GM23338 (cell line): ENCODE data around the gene CAPN15. TPM values are rescaled to one million over a fixed set of nuclear protein-coding genes. Genes with fewer than 3 reads are reported as not detected.

Experiments
- ATAC-seq: fragments of 200-7000 bp; cut with Tn5 transposase; 3 replicates; pipeline ENCODE4 v1.9.1; 2020
- DNase-seq: peaks from one replicate; pipeline ENCODE4 v3.0.0-alpha.2; 2015; ENCODE audit warnings: low spot score
- H2AFZ ChIP-seq: fragments of 200-600 bp; sonication (generic); 2 replicates; pipeline ENCODE4 v1.8.0; 2016; ENCODE audit warnings: antibody characterized with exemption, mild to moderate bottlenecking, moderate library complexity
- H3F3A ChIP-seq: fragments of 200-600 bp; sonication (generic); replicated peaks from 2 replicates; pipeline ENCODE4 v1.8.0; 2017; ENCODE audit warnings: antibody characterized with exemption, mixed run types, low read depth
- H3K27ac ChIP-seq: fragments of 200-600 bp; sonication (generic); 2 replicates; pipeline ENCODE4 v1.6.1; 2016; ENCODE audit warnings: low read depth
- H3K27me3 ChIP-seq: fragments of 200-600 bp; sonication (generic); 2 replicates; pipeline ENCODE4 v1.8.0; 2016; ENCODE audit warnings: mild to moderate bottlenecking, mixed run types, moderate library complexity; ENCODE audit not compliant: insufficient read depth
- H3K36me3 ChIP-seq: fragments of 200-600 bp; sonication (generic); 2 replicates; pipeline ENCODE4 v1.8.0; 2016; ENCODE audit warnings: mild to moderate bottlenecking; ENCODE audit not compliant: insufficient read depth
- H3K4me1 ChIP-seq: fragments of 200-600 bp; sonication (generic); 2 replicates; pipeline ENCODE4 v1.8.0; 2016; ENCODE audit warnings: mild to moderate bottlenecking, moderate library complexity; ENCODE audit not compliant: insufficient read depth
- H3K4me2 ChIP-seq: fragments of 200-600 bp; sonication (generic); 2 replicates; pipeline ENCODE4 v1.7.1; 2017; ENCODE audit warnings: mixed run types
- H3K4me3 ChIP-seq: fragments of 200-600 bp; sonication (generic); 2 replicates; pipeline ENCODE4 v1.6.1; 2016; ENCODE audit warnings: mixed run types
- H3K79me2 ChIP-seq: fragments of 200-600 bp; sonication (generic); replicated peaks from 2 replicates; pipeline ENCODE4 v1.8.0; 2017; ENCODE audit warnings: mild to moderate bottlenecking; ENCODE audit not compliant: insufficient read depth
- H3K9me2 ChIP-seq: fragments of 200-600 bp; sonication (generic); 2 replicates; pipeline ENCODE4 v1.8.0; 2017; ENCODE audit not compliant: insufficient read depth
- H4K20me1 ChIP-seq: fragments of 200-600 bp; sonication (generic); replicated peaks from 2 replicates; pipeline ENCODE4 v1.8.0; 2017; ENCODE audit warnings: mild to moderate bottlenecking; ENCODE audit not compliant: insufficient read depth
- H3K27ac Mint-ChIP-seq: 2 replicates; pipeline ENCODE4 v1.8.0; 2020; ENCODE audit warnings: inconsistent platforms, mild to moderate bottlenecking, moderate library complexity, mixed read lengths
- H3K27me3 Mint-ChIP-seq: 3 replicates; pipeline ENCODE4 v1.8.0; 2022; ENCODE audit warnings: low read depth, mild to moderate bottlenecking, moderate library complexity, mixed read lengths, inconsistent platforms; ENCODE audit not compliant: insufficient read depth, poor library complexity
- H3K36me3 Mint-ChIP-seq: 3 replicates; pipeline ENCODE4 v1.8.0; 2021; ENCODE audit warnings: low read depth, mild to moderate bottlenecking, inconsistent platforms, moderate library complexity, mixed read lengths
- H3K4me1 Mint-ChIP-seq: 3 replicates; pipeline ENCODE4 v1.8.0; 2020; ENCODE audit warnings: mild to moderate bottlenecking, inconsistent platforms, mixed read lengths
- H3K4me3 Mint-ChIP-seq: 3 replicates; pipeline ENCODE4 v1.8.0; 2021; ENCODE audit warnings: moderate library complexity, mild to moderate bottlenecking, inconsistent platforms, mixed read lengths
- H3K9me3 Mint-ChIP-seq: 3 replicates; pipeline ENCODE4 v1.8.0; 2020; ENCODE audit warnings: moderate library complexity, mild to moderate bottlenecking, inconsistent platforms, mixed read lengths
- CREB1 ChIP-seq: fragments of 250-450 bp; sonication (Bioruptor Pico); IDR thresholded peaks from 2 replicates; pipeline ENCODE4 v1.5.0; 2020; ENCODE audit warnings: low read depth, mild to moderate bottlenecking, moderate library complexity
- CTCF ChIP-seq, 2 experiments: fragments of 200-600 bp in 1 of 2; sonication (generic) in 1 of 2; conservative IDR thresholded peaks; 2 replicates each; pipeline versions ENCODE4 v1.5.1 to v1.6.1; 2016 to 2017; ENCODE audit warnings: antibody characterized with exemption in 2 of 2, low read depth in 2 of 2, mild to moderate bottlenecking in 2 of 2, moderate library complexity in 1 of 2
- ETS1 ChIP-seq: IDR thresholded peaks from 2 replicates; pipeline ENCODE4 v1.6.1; 2016; ENCODE audit warnings: antibody characterized with exemption
- EZH2 ChIP-seq: fragments of 200-600 bp; sonication (generic); IDR thresholded peaks from one replicate; pipeline ENCODE4 v1.8.0; 2017; ENCODE audit warnings: antibody characterized with exemption, mild to moderate bottlenecking, low read depth; ENCODE audit not compliant: unreplicated experiment
- EZH2phosphoT487 ChIP-seq: fragments of 200-600 bp; sonication (generic); IDR thresholded peaks from one replicate; pipeline ENCODE4 v1.8.1; 2018; ENCODE audit warnings: antibody characterized with exemption; ENCODE audit not compliant: unreplicated experiment
- JUNB ChIP-seq: IDR thresholded peaks from one replicate; pipeline ENCODE4 v1.6.1; 2016; ENCODE audit warnings: antibody characterized with exemption; ENCODE audit not compliant: unreplicated experiment
- NANOG ChIP-seq: IDR thresholded peaks from 2 replicates; pipeline ENCODE4 v1.6.1; 2016; ENCODE audit warnings: antibody characterized with exemption, borderline replicate concordance
- POLR2AphosphoS5 ChIP-seq: IDR thresholded peaks from 2 replicates; pipeline ENCODE4 v1.6.1; 2016; ENCODE audit warnings: antibody characterized with exemption, low read depth
- REST ChIP-seq: IDR thresholded peaks from one replicate; pipeline ENCODE4 v1.6.1; 2018; ENCODE audit warnings: antibody characterized with exemption; ENCODE audit not compliant: unreplicated experiment
- STAT1 ChIP-seq: IDR thresholded peaks from one replicate; pipeline ENCODE4 v1.6.1; 2016; ENCODE audit warnings: antibody characterized with exemption; ENCODE audit not compliant: unreplicated experiment
- ZNF114 ChIP-seq: fragments of 250-450 bp; sonication (Bioruptor Pico); IDR thresholded peaks from 2 replicates; pipeline ENCODE4 v1.5.0; 2020; ENCODE audit warnings: mild to moderate bottlenecking, moderate library complexity
- ZNF462 ChIP-seq: fragments of 250-450 bp; sonication (Bioruptor Pico); IDR thresholded peaks from 2 replicates; pipeline ENCODE4 v1.5.0; 2020; ENCODE audit warnings: mild to moderate bottlenecking, moderate library complexity
- polyA plus RNA-seq: library from polyadenylated mRNA; unstranded; fragments of >200 nt; fragmentation: Nextera tagmentation; extraction: Ambion mirVana; gene quantifications from 2 replicates; pipeline ENCODE4 v1.2.1, GENCODE V29; 2016
- total RNA-seq: library from RNA; depleted of rRNA; stranded (reverse); fragments of >200 nt; shearing (Covaris generic); gene quantifications from 2 replicates; pipeline ENCODE4 v1.2.3, GENCODE V29; 2014

The CAPN15 gene
- total and polyA plus RNA-seq, 2 experiments from 2014 or later: 27.3 to 164 TPM

DNA sequence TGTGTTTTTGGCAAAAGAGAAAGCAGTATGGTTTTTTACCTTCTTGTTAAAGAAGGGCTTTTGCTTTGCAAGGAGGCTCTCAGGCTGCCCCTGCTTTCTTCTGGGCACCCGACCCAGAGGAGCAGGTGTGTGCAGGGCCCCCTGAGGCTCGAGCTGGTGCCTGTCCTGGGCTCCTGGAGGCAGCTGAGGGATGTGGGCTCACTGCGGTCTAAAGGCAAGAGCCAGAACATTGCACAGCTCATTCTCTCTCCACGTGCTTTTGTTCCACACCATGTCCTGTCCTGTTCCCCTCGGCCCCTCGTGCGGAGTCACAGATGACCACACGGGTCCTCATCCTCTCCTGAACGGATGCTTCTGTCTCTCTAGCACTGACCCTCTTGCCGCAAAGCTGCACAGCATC lies 36.7 kb upstream of the CAPN15 start:
- TF ChIP-seq EZH2 (no peak), ZNF462 (no peak), ETS1 (no peak), CREB1 (no peak), ZNF114 (CRISPR knock-in tag) (no peak), REST (no peak), JUNB (no peak), STAT1 (no peak), POLR2AphosphoS5 (no peak), EZH2phosphoT487 (no peak), NANOG (no peak), CTCF (conservative IDR thresholded peaks at IDR 0.05; ENCODE audit: low read depth in 2 of 2) (no peak)
- peaks cover 13% of the 10 kb centered on the region for H3K4me1 Mint-ChIP-seq
- Histone ChIP-seq H3K27ac (peak overlapping the region; percentile 59; the same call in 1 of the 2 replicates), H3K9me2 (no peaks in the 10 kb centered on the region), H3K27me3 (no peaks in the 10 kb centered on the region), H2AFZ (no peak overlapping the region), H3F3A (no peaks in the 10 kb centered on the region), H3K36me3 (no peaks in the 10 kb centered on the region; the same call in 1 of the 2 replicates), H4K20me1 (no peaks in the 10 kb centered on the region), H3K79me2 (no peaks in the 10 kb centered on the region), H3K4me2 (no peak overlapping the region), H3K4me1 (no peaks in the 10 kb centered on the region), H3K4me3 (no peak overlapping the region)
- H3K4me3 Mint-ChIP-seq: no peak overlapping the region
- no peaks in the 10 kb centered on the region for H3K9me3 Mint-ChIP-seq
- no peak for ATAC-seq
- peaks cover 4% of the 10 kb centered on the region for H3K27me3 Mint-ChIP-seq
- no peak for DNase-seq
- peak overlapping the region; percentile 81; the same call in 1 of the 2 replicates for H3K27ac Mint-ChIP-seq
- H3K36me3 Mint-ChIP-seq: peaks cover 21% of the 10 kb centered on the region
